Measurements from ENCODE around the gene PGAM5.

The PGAM5 gene

GRCh38 chr12:132672116-132672515 lies 38.5 kb upstream of the PGAM5 start:
- TF ChIP-seq EZH2phosphoT487 (IDR thresholded peaks at IDR 0.05; ENCODE audit: low read length) (no peak), EZH2 (optimal IDR thresholded peaks at IDR 0.05; ENCODE audit: low read depth, low read length) (no peak), CTCF (IDR thresholded peaks at IDR 0.05; ENCODE audit: low read length) (no peak)

GRCh38 chr12:132672678-132673077 lies 38.0 kb upstream of the PGAM5 start:
- DNase-seq: no peak
- H3K27ac ChIP-seq (ENCODE audit: low read length): no peak overlapping the region

More at GRCh38 chr12:132672116-132672515, 38.5 kb upstream of the PGAM5 start:
- H4K20me1 ChIP-seq (ENCODE audit: insufficient read depth, low read length): no peaks in the 10 kb centered on the region
- no peak overlapping the region for H3K27ac ChIP-seq (ENCODE audit: low read length)
- H3K4me1 ChIP-seq (ENCODE audit: low read length): no peaks in the 10 kb centered on the region
- no peak overlapping the region for H3K4me3 ChIP-seq (ENCODE audit: low read length)
- H3K9ac ChIP-seq (ENCODE audit: low read length): no peak overlapping the region
- H2AFZ ChIP-seq (ENCODE audit: low read length): no peak overlapping the region
- no peaks in the 10 kb centered on the region for H3K36me3 ChIP-seq (replicated peaks; ENCODE audit: insufficient read depth, low read length)
- no peak for DNase-seq
- no peaks in the 10 kb centered on the region for H3F3A ChIP-seq (ENCODE audit: insufficient read depth, low read length)
- no peaks in the 10 kb centered on the region for H3K27me3 ChIP-seq (replicated peaks; ENCODE audit: insufficient read depth, low read length)
- no peaks in the 10 kb centered on the region for H3K9me2 ChIP-seq (replicated peaks; ENCODE audit: insufficient read depth, low read length)
- no peaks in the 10 kb centered on the region for H3K79me2 ChIP-seq (ENCODE audit: low read length)
- H3K4me2 ChIP-seq (ENCODE audit: low read depth, low read length): no peak overlapping the region
- no peaks in the 10 kb centered on the region for H3K9me3 ChIP-seq (replicated peaks; ENCODE audit: insufficient read depth, low read length)

DNA sequence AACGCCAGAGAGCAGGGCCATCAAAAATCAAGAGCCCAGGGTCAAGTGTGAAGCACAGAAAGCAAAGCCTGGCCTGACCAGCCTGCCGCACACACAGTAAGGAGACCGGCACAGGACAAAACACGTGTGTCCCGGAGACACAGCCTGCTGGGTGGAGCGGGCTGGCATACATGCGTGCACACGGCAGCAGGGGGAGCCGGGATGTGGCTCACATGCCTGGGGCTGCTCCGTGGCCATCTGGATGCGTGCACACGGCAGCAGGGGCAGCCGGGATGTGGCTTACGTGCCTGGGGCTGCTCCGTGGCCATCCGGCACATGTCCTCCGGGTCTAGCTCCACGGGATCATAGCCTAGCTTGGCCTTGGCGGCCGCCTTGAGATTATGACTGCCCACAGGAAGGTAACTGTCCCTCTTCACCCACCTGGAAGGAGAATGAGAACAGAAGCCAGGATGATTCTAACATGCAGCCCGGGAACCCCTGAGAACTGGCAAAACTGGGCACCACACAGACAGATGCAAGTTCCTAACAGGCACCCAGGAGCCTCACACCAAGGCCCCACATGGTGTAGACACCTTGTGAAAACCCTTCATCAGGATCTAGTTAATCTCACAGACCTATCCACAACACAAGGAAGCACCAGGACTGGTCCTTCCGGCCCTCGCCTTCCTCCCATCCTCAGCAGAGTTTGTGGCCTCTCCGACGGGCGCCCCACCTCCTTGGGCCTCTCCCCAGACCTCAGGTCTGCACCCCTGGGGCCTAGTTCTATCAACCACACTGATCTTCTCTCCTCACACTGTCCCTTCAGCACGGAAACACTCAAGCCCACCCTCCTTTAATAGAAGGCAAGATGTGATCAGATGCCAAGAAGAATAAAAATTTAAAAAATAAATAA lies 37.1 kb upstream of the PGAM5 start:
- no peaks in the 10 kb centered on the region for H3K9me2 ChIP-seq (replicated peaks; ENCODE audit: insufficient read depth, low read length)
- no peaks in the 10 kb centered on the region for H3K36me3 ChIP-seq (replicated peaks; ENCODE audit: insufficient read depth, low read length)
- no peak for DNase-seq
- no peaks in the 10 kb centered on the region for H3K9me3 ChIP-seq (replicated peaks; ENCODE audit: insufficient read depth, low read length)
- no peaks in the 10 kb centered on the region for H3K4me1 ChIP-seq (ENCODE audit: low read length)
- no peaks in the 10 kb centered on the region for H3K79me2 ChIP-seq (ENCODE audit: low read length)
- H3K4me2 ChIP-seq (ENCODE audit: low read depth, low read length): no peak overlapping the region
- H4K20me1 ChIP-seq (ENCODE audit: insufficient read depth, low read length): no peaks in the 10 kb centered on the region
- no peak overlapping the region for H3K27ac ChIP-seq (ENCODE audit: low read length)
- no peaks in the 10 kb centered on the region for H3F3A ChIP-seq (ENCODE audit: insufficient read depth, low read length)
- no peak overlapping the region for H3K9ac ChIP-seq (ENCODE audit: low read length)
- TF ChIP-seq EZH2 (optimal IDR thresholded peaks at IDR 0.05; ENCODE audit: low read depth, low read length) (no peak), EZH2phosphoT487 (IDR thresholded peaks at IDR 0.05; ENCODE audit: low read length) (no peak), CTCF (IDR thresholded peaks at IDR 0.05; ENCODE audit: low read length) (no peak)
- H2AFZ ChIP-seq (ENCODE audit: low read length): no peak overlapping the region
- H3K4me3 ChIP-seq (ENCODE audit: low read length): no peak overlapping the region
- no peaks in the 10 kb centered on the region for H3K27me3 ChIP-seq (replicated peaks; ENCODE audit: insufficient read depth, low read length)

More at GRCh38 chr12:132672678-132673077, 38.0 kb upstream of the PGAM5 start:
- H3K4me3 ChIP-seq (ENCODE audit: low read length): no peak overlapping the region
- H3K9me2 ChIP-seq (replicated peaks; ENCODE audit: insufficient read depth, low read length): no peaks in the 10 kb centered on the region
- TF ChIP-seq EZH2phosphoT487 (IDR thresholded peaks at IDR 0.05; ENCODE audit: low read length) (no peak), EZH2 (optimal IDR thresholded peaks at IDR 0.05; ENCODE audit: low read depth, low read length) (no peak), CTCF (IDR thresholded peaks at IDR 0.05; ENCODE audit: low read length) (no peak)
- H4K20me1 ChIP-seq (ENCODE audit: insufficient read depth, low read length): no peaks in the 10 kb centered on the region
- H3F3A ChIP-seq (ENCODE audit: insufficient read depth, low read length): no peaks in the 10 kb centered on the region
- H3K36me3 ChIP-seq (replicated peaks; ENCODE audit: insufficient read depth, low read length): no peaks in the 10 kb centered on the region
- no peaks in the 10 kb centered on the region for H3K9me3 ChIP-seq (replicated peaks; ENCODE audit: insufficient read depth, low read length)
- no peaks in the 10 kb centered on the region for H3K4me1 ChIP-seq (ENCODE audit: low read length)
- no peaks in the 10 kb centered on the region for H3K27me3 ChIP-seq (replicated peaks; ENCODE audit: insufficient read depth, low read length)
- H3K79me2 ChIP-seq (ENCODE audit: low read length): no peaks in the 10 kb centered on the region
- H3K9ac ChIP-seq (ENCODE audit: low read length): no peak overlapping the region
- no peak overlapping the region for H3K4me2 ChIP-seq (ENCODE audit: low read depth, low read length)
- H2AFZ ChIP-seq (ENCODE audit: low read length): no peak overlapping the region

Data from MM.1S (cell line).